ENCODE data around the gene PTH1R. TPM values are rescaled to one million over a fixed set of nuclear protein-coding genes. Genes with fewer than 3 reads are reported as not detected.

Gene PTH1R
- total RNA-seq, 4 donors from 2014 or later: 1.1 to 4.2 (median 3.0) TPM

GRCh38 chr3:46893146-46893748, 15.7 kb downstream of the PTH1R start:
- no peaks in the 10 kb centered on the region for H3K9me3 ChIP-seq
- peaks cover 3% of the 10 kb centered on the region for H3K27me3 ChIP-seq
- DNase-seq (ENCODE audit: low spot score in 2 of 2): no peak
- H3K36me3 ChIP-seq: no peaks in the 10 kb centered on the region
- WGBS: 66% methylated on average over 6 of the region's 6 CpGs
- H3K4me3 ChIP-seq: peak overlapping the region; percentile 53
- no peak for TF ChIP-seq CTCF (IDR thresholded peaks at IDR 0.05)
- TF ChIP-seq EP300 (IDR thresholded peaks at IDR 0.05): no peak
- no peak for TF ChIP-seq POLR2AphosphoS5 (IDR thresholded peaks at IDR 0.05)
- no peak for TF ChIP-seq POLR2A (IDR thresholded peaks at IDR 0.05)
- H3K4me1 ChIP-seq: peaks cover 37% of the 10 kb centered on the region
- no peak overlapping the region for H3K27ac ChIP-seq

DNA sequence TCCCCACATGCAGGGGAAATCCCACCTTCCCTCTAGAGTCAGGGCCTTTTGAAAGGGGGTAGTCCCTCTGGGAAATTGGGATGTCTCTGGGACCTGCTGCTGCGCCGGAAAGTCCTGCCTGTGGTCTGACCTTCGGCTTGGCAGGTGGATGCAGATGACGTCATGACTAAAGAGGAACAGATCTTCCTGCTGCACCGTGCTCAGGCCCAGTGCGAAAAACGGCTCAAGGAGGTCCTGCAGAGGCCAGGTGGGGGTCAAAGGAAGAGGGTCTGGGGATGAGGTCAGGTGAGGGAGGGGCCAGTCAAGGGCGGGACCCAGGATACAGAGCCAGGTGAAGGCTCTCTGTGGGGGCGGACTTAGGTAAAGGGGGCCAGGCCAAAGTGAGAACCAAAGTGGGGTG, 16.2 kb downstream of the PTH1R start:
- no peaks in the 10 kb centered on the region for H3K9me3 ChIP-seq
- DNase-seq (ENCODE audit: low spot score in 2 of 2): no peak
- no peaks in the 10 kb centered on the region for H3K36me3 ChIP-seq
- TF ChIP-seq POLR2AphosphoS5 (IDR thresholded peaks at IDR 0.05): no peak
- TF ChIP-seq POLR2A (IDR thresholded peaks at IDR 0.05): no peak
- TF ChIP-seq CTCF (IDR thresholded peaks at IDR 0.05): no peak
- no peak for TF ChIP-seq EP300 (IDR thresholded peaks at IDR 0.05)
- no peak overlapping the region for H3K4me3 ChIP-seq
- 65% methylated on average over 9 of the region's 9 CpGs for WGBS
- peaks cover 7% of the 10 kb centered on the region for H3K27me3 ChIP-seq
- peaks cover 42% of the 10 kb centered on the region for H3K4me1 ChIP-seq
- no peak overlapping the region for H3K27ac ChIP-seq

DNA sequence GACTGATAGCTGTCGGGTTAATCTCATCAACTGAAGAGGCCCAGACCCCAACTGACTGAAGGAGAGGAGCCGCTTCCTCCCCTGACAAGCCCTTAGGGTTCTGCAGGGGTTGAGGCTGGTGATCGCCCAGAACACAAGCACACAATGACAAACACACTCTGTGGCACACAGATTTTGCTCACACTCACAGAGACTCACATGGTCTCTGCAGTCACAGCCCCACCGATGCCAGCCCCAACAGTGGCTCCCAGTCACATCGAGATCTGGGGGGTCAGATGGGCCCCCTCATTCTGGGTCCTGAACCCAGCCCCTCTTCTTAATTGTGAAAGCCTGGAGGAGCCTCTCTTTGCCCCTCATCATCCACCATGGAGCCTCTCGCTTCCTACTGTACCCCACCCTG, 16.7 kb downstream of the PTH1R start:
- H3K27ac ChIP-seq: no peak overlapping the region
- TF ChIP-seq POLR2AphosphoS5 (IDR thresholded peaks at IDR 0.05): no peak
- TF ChIP-seq EP300 (IDR thresholded peaks at IDR 0.05): no peak
- no peak for TF ChIP-seq POLR2A (IDR thresholded peaks at IDR 0.05)
- no peak for DNase-seq (ENCODE audit: low spot score in 2 of 2)
- no peaks in the 10 kb centered on the region for H3K36me3 ChIP-seq
- H3K27me3 ChIP-seq: peaks cover 12% of the 10 kb centered on the region
- no peak overlapping the region for H3K4me3 ChIP-seq
- no peaks in the 10 kb centered on the region for H3K9me3 ChIP-seq
- H3K4me1 ChIP-seq: peaks cover 47% of the 10 kb centered on the region
- WGBS: 77% methylated on average over 4 of the region's 6 CpGs

DNA sequence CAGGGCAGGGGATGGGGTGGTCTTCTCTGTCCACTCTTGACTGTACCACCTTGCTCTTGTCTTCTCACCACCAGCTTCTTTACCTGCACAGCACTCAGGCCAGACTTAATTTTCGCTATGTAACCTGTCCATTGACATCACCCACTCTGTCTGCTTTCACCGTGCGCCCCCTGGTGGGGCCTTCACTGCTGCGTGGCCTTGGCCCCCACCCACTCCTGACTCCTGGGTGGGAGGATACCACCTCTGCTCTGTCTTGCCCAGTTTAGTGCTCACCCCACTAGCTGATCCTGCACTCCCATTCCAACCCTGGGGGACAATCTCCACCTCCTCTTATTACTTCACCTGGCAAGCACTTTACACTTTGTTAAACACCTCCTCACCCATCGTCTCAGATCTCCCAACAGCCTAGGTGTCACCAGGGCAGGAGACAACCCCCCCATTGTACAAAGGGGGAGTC, 17.7 kb downstream of the PTH1R start:
- DNase-seq (ENCODE audit: low spot score in 2 of 2): no peak
- TF ChIP-seq CTCF (IDR thresholded peaks at IDR 0.05): peak; percentile 64 to 80
- no peak for TF ChIP-seq POLR2AphosphoS5 (IDR thresholded peaks at IDR 0.05)
- H3K36me3 ChIP-seq: no peaks in the 10 kb centered on the region
- H3K4me1 ChIP-seq: peaks cover 48% of the 10 kb centered on the region
- no peaks in the 10 kb centered on the region for H3K9me3 ChIP-seq
- no peak overlapping the region for H3K27ac ChIP-seq
- 20% methylated on average over 5 of the region's 5 CpGs for WGBS
- no peak overlapping the region for H3K4me3 ChIP-seq
- H3K27me3 ChIP-seq: peaks cover 13% of the 10 kb centered on the region

DNA sequence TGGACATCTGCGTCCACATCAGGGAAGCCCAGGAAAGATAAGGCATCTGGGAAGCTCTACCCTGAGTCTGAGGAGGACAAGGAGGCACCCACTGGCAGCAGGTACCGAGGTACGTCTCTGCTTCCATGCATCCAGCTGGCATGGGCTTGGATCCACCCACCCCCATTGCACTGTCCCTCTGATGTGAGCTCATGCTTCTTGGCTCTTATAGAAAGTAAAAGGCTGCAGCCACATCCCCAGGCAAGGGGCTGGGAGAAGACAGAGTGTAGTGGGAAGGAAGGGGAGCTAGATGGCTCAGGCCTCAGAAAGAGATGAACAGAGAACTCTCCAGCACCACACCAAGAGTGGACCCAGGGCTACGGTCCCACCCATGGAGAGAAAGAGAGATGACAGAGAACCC, 18.2 kb downstream of the PTH1R start:
- H3K4me1 ChIP-seq: peaks cover 48% of the 10 kb centered on the region
- H3K9me3 ChIP-seq: no peaks in the 10 kb centered on the region
- no peak overlapping the region for H3K27ac ChIP-seq
- TF ChIP-seq CTCF (IDR thresholded peaks at IDR 0.05) (no peak), EP300 (IDR thresholded peaks at IDR 0.05) (no peak), POLR2AphosphoS5 (IDR thresholded peaks at IDR 0.05) (no peak), POLR2A (IDR thresholded peaks at IDR 0.05) (no peak)
- no peak overlapping the region for H3K4me3 ChIP-seq
- DNase-seq (ENCODE audit: low spot score in 2 of 2): no peak
- no peaks in the 10 kb centered on the region for H3K36me3 ChIP-seq
- WGBS: 60% methylated on average over 4 of the region's 4 CpGs
- peaks cover 13% of the 10 kb centered on the region for H3K27me3 ChIP-seq

- no peak for DNase-seq (ENCODE audit: low spot score in 2 of 2)
- WGBS: 63% methylated on average over 5 of the region's 5 CpGs
- no peaks in the 10 kb centered on the region for H3K9me3 ChIP-seq
- no peak for TF ChIP-seq CTCF (IDR thresholded peaks at IDR 0.05)
- TF ChIP-seq POLR2A (IDR thresholded peaks at IDR 0.05): no peak
- TF ChIP-seq POLR2AphosphoS5 (IDR thresholded peaks at IDR 0.05): no peak
- no peak for TF ChIP-seq EP300 (IDR thresholded peaks at IDR 0.05)
- no peaks in the 10 kb centered on the region for H3K36me3 ChIP-seq
- no peak overlapping the region for H3K27ac ChIP-seq
- peaks cover 13% of the 10 kb centered on the region for H3K27me3 ChIP-seq
- H3K4me3 ChIP-seq: no peak overlapping the region
- H3K4me1 ChIP-seq: peaks cover 48% of the 10 kb centered on the region
Measured at GRCh38 chr3:46896386-46896785, 18.9 kb downstream of the PTH1R start.

Measured in suprapubic skin (tissue), 4 donors.